Activated CD8-positive, alpha-beta T cell treated with anti-CD3 and anti-CD28 coated beads, Interleukin-2, amount 10 ng/mL, durations not matched to agents 7 days and 5 days (primary cell): ENCODE results near the gene POMT1. TPM values are rescaled to one million over a fixed set of nuclear protein-coding genes. Genes with fewer than 3 reads are reported as not detected.
"Not testable (repeated sequence)": the region's sequence is repeated elsewhere in the genome, so short reads cannot be mapped to it uniquely, and the experiment has no call there.

Experiments
- ATAC-seq: fragments of 150-1000 bp; cut with Tn5 transposase; one replicate; pipeline ENCODE4 v1.10.0; 2021; ENCODE audit warnings: moderate library complexity
- CTCF ChIA-PET: fragments of 350-600 bp; sonication (Branson Sonifier 250); formaldehyde crosslinking; loops from one replicate; lab custom pipeline; 2021; ENCODE audit warnings: antibody characterized with exemption; lab: Charles Lee
- POLR2A ChIA-PET: fragments of 350-600 bp; sonication (Branson Sonifier 250); formaldehyde crosslinking; loops from one replicate; lab custom pipeline; 2021; ENCODE audit warnings: antibody characterized with exemption; lab: Charles Lee
- DNase-seq: peaks from one replicate; pipeline ENCODE4 v3.0.0-alpha.2; 2020
- H3K27ac Mint-ChIP-seq: one replicate; pipeline ENCODE4 v1.8.0; 2021; ENCODE audit warnings: mild to moderate bottlenecking, mixed read lengths
- H3K27me3 Mint-ChIP-seq: one replicate; pipeline ENCODE4 v1.8.0; 2021; ENCODE audit warnings: low read depth, mixed read lengths
- H3K36me3 Mint-ChIP-seq: one replicate; pipeline ENCODE4 v1.8.0; 2021; ENCODE audit warnings: low read depth, mixed read lengths
- H3K4me1 Mint-ChIP-seq: one replicate; pipeline ENCODE4 v1.8.0; 2021; ENCODE audit warnings: low read depth, mixed read lengths
- H3K4me3 Mint-ChIP-seq: one replicate; pipeline ENCODE4 v1.8.0; 2021; ENCODE audit warnings: mild to moderate bottlenecking, mixed read lengths
- H3K9me3 Mint-ChIP-seq: one replicate; pipeline ENCODE4 v1.8.0; 2022; ENCODE audit warnings: mixed read lengths; ENCODE audit not compliant: insufficient read depth
- total RNA-seq, 2 experiments: library from RNA; stranded (reverse); gene quantifications; one replicate each; pipeline ENCODE4 v1.2.3, GENCODE V29; 2021

POMT1 gene, protein sequence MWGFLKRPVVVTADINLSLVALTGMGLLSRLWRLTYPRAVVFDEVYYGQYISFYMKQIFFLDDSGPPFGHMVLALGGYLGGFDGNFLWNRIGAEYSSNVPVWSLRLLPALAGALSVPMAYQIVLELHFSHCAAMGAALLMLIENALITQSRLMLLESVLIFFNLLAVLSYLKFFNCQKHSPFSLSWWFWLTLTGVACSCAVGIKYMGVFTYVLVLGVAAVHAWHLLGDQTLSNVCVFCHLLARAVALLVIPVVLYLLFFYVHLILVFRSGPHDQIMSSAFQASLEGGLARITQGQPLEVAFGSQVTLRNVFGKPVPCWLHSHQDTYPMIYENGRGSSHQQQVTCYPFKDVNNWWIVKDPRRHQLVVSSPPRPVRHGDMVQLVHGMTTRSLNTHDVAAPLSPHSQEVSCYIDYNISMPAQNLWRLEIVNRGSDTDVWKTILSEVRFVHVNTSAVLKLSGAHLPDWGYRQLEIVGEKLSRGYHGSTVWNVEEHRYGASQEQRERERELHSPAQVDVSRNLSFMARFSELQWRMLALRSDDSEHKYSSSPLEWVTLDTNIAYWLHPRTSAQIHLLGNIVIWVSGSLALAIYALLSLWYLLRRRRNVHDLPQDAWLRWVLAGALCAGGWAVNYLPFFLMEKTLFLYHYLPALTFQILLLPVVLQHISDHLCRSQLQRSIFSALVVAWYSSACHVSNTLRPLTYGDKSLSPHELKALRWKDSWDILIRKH
- 10 to 100 TPM; 34.4 to 39.2 TPM for total RNA-seq

DNA sequence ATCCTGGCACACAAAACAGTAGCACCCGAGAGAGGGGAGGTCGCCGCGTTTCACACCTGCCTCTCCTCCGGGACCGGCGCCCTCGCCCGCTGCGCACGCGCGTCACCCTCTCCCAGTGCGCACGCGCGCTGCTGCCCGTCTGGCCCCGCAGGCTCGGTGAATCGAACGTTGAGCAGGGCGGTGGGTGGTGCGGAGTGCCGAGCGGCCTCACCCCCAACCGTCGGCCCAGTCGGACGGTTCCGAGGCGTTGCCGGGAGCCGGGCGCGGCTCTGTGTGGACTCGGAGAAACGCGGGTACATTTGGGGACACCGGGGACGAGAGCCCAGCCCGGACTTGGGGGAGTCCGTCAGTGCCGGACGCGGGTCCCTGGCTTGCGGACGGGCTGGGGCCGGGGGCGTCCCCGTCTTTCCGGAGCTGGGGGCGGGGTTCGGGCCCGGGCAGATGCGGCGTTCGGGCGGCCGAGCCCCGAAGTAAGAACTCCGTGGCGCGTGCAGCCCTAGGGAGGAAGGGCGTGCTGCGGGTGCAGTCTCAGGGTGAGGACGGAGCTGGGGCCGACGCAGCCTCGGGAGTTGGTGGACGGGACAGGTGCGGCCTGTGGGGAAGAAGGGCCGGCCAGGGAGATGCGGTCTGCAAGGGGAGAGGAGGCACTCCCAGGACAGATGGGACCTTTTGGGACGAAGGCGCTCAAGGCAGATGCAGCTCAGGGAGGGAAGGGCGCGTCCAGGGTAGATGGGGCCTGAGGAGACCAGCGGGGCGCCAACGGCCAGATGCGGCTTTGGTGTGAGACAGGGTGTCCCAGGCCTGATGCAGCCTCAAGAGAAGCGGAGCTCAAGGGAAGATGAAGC, at the start of gene POMT1:
Gene POMT1 (plus strand): TSS at position 138 of the 845 bp plus-strand sequence. CDS start 1,301 bp downstream, outside the sequence.
- CTCF ChIA-PET: interaction anchor here (0.8 to 1.6 kb wide), 6 partner anchors 25 to 241 kb away, joined by 3 to 6 read pairs (median 3); no protein-coding TSS in a partner anchor
- Mint-ChIP-seq H3K27ac (peak within 1 kb of the TSS; percentile 83), H3K4me3 (peak within 1 kb of the TSS; percentile 94), H3K36me3 (peaks cover 51% of the 10 kb centered on the region), H3K27me3 (no peaks in the 10 kb centered on the region), H3K9me3 (no peaks in the 10 kb centered on the region), H3K4me1 (peaks cover 61% of the 10 kb centered on the region)
- DNase-seq (peak; percentile 89), ATAC-seq (peak; percentile 67)
- POLR2A ChIA-PET: interaction anchor here (0.7 to 1.3 kb wide), 4 partner anchors 36 to 240 kb away, joined by 3 to 4 read pairs (median 3); no protein-coding TSS in a partner anchor

DNA sequence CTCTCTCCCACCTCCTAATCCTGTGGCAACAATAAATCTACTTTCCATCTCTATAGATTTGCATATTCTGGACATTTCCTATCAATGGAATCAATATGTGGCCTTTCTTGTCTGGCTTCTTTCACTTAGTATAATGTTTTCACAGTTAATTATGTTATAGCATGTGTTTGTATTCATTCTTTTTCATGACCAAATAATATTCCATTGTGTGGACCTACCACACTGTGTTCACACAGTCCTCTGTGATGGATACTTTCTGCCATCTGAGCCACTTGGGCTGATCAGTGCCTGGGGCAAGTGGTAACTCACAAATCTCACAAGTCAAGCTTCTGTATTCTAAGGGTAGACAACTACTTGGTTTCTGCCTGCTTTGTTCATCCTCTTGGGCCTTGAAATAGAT, 48.7 kb upstream of the POMT1 start:
- POLR2A ChIA-PET: no interaction called here
- Mint-ChIP-seq H3K4me1 (peaks cover 14% of the 10 kb centered on the region), H3K27me3 (no peaks in the 10 kb centered on the region), H3K27ac (no peak overlapping the region), H3K36me3 (peaks cover 74% of the 10 kb centered on the region), H3K9me3 (no peaks in the 10 kb centered on the region), H3K4me3 (no peak overlapping the region)
- no peak for ATAC-seq
- CTCF ChIA-PET: interaction anchor here (0.9 to 1.4 kb wide), 2 partner anchors 118 to 286 kb away, joined by 3 to 6 read pairs; partner anchors contain the start of gene RAPGEF1
- no peak for DNase-seq

DNA sequence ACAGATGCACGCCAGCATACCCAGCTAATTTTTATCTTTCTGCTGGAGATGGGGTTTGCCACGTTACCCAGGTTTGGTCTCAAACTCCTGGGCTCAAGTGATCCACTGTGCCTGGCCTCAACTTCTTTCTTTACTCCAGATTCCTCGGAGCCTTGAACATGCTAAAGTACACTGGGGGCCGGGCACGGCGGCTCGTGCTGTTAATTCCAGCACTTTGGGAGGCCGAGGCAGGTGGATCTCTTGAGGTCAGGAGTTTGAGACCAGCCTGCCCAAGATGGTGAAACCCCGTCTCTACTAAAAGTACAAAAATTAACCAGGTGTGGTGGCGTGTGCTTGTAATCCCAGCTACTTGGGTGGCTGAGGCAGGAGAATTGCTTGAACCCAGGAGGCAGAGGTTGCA, 47.1 kb upstream of the POMT1 start:
- H3K9me3 Mint-ChIP-seq, H3K4me3 Mint-ChIP-seq, ATAC-seq, DNase-seq, H3K27ac Mint-ChIP-seq, H3K27me3 Mint-ChIP-seq, POLR2A ChIA-PET, CTCF ChIA-PET: not testable (repeated sequence)
- Mint-ChIP-seq H3K36me3 (peaks cover 71% of the 10 kb centered on the region), H3K4me1 (peaks cover 12% of the 10 kb centered on the region)

DNA sequence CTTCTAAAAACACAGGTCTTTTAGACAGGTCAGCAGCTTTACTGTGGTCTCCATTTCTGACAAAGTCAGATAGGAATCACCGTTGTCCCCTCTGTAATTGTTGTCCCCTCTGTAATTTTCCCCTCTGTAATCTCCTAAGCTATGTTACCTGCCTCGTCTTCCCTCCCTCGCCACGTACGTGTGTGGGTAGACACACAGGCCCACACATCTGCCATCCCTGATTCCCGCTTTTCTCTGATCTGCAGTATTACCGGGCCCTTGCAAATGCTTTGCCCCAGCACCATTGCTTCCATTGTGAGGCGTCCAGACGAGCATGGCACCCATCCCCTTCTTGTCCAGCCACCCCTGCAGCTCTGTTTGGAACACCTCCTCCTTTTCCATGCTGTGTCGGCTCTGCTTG, 45.0 kb upstream of the POMT1 start:
- CTCF ChIA-PET: interaction anchor here (1.8 to 2.6 kb wide), 2 partner anchors 51 to 108 kb away, joined by 6 to 9 read pairs; no protein-coding TSS in a partner anchor
- POLR2A ChIA-PET: interaction anchor here (1.0 to 1.5 kb wide), 2 partner anchors 20 to 39 kb away, joined by 3 to 4 read pairs; no protein-coding TSS in a partner anchor
- no peak overlapping the region for H3K4me3 Mint-ChIP-seq
- ATAC-seq (no peak), DNase-seq (no peak)
- H3K36me3 Mint-ChIP-seq: peaks cover 68% of the 10 kb centered on the region
- no peaks in the 10 kb centered on the region for H3K27me3 Mint-ChIP-seq
- H3K27ac Mint-ChIP-seq: peak overlapping the region; percentile 5
- H3K9me3 Mint-ChIP-seq: no peaks in the 10 kb centered on the region
- peaks cover 6% of the 10 kb centered on the region for H3K4me1 Mint-ChIP-seq

DNA sequence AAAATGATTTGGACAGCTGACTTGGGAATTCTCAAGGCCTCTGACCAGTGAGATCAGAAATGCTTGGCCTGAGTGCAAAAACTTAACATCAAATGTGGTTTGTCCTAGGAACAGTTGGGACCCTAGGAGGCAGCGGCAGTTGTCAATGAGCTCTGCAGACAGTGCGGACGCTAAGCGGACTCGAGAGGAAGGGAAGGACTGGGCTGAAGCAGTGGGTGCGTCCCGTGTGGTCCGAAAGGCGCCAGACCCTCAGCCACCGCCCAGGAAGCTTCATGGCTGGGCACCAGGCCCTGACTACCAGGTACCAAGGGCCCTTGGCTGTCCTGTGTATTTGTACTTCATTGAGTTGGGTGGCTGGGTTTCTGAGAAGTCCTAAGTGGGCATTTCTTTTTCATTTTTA, 43.7 kb upstream of the POMT1 start:
- Mint-ChIP-seq H3K9me3 (no peaks in the 10 kb centered on the region), H3K27me3 (no peaks in the 10 kb centered on the region), H3K4me3 (no peak overlapping the region), H3K36me3 (peaks cover 66% of the 10 kb centered on the region), H3K4me1 (peaks cover 3% of the 10 kb centered on the region), H3K27ac (peak overlapping the region; percentile 50)
- CTCF ChIA-PET: interaction anchor here (2.6 kb wide), 1 partner anchor 109 kb away, joined by 9 read pairs; no protein-coding TSS in a partner anchor
- no peak for DNase-seq
- ATAC-seq: no peak
- POLR2A ChIA-PET: no interaction called here

DNA sequence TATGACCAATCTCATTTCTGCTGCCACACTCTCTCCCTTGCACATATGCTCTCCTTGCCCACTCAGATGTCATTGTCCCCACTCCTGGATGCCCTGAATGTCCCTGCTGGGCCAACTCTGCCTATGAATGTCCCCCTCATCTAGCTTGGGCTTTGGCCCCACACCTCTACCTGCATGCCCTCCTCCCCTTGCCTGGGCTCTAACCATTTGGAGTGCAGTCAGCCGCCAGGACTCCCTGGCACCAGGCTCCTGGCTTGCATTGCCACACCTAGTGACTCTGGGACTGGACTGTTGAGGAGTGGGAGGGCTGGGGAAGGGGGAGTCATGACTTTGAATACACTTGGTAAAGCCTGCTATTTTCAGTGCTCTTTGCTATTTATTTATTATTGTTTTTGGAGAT, 41.6 kb upstream of the POMT1 start:
- Mint-ChIP-seq H3K4me1 (peaks cover 3% of the 10 kb centered on the region), H3K36me3 (peaks cover 71% of the 10 kb centered on the region), H3K9me3 (no peaks in the 10 kb centered on the region), H3K27me3 (no peaks in the 10 kb centered on the region), H3K27ac (no peak overlapping the region), H3K4me3 (no peak overlapping the region)
- ChIA-PET CTCF (no interaction called here), POLR2A (no interaction called here)
- ATAC-seq (no peak), DNase-seq (no peak)

DNA sequence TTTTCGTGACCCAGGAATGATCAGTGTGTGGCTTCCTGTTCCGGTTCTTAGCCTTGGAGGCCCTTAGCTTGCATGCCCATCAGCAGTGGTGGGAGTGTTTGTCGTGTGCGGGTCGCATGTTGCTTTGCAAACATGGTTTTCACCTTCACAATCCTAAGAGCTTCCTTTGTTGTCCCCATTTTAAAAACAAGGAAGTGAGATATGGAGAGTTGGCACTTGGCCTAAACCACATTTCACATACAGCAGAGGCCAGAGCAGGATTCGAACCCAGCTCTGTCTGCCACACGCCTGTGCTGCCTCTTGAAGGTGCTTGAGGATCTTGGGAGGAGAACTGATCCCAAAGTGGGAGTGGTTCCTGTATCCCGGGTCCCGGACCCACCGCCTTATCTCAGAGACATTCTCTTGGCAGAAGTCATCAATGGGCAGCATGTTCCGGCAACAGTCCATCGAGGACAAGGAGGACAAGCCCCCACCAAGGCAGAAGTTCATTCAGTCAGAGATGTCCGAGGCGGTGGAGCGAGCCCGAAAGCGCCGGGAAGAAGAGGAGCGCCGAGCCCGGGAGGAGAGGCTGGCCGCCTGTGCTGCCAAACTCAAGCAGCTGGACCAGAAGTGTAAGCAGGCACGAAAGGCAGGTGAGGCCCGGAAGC, 38.2 kb upstream of the POMT1 start:
- ATAC-seq (no peak), DNase-seq (no peak)
- no peak overlapping the region for H3K4me3 Mint-ChIP-seq
- H3K27me3 Mint-ChIP-seq: no peaks in the 10 kb centered on the region
- H3K4me1 Mint-ChIP-seq: peaks cover 3% of the 10 kb centered on the region
- peaks cover 69% of the 10 kb centered on the region for H3K36me3 Mint-ChIP-seq
- H3K9me3 Mint-ChIP-seq: no peaks in the 10 kb centered on the region
- POLR2A ChIA-PET: no interaction called here
- H3K27ac Mint-ChIP-seq: no peak overlapping the region
- CTCF ChIA-PET: interaction anchor here (1.2 to 1.5 kb wide), 2 partner anchors 13 to 52 kb away, joined by 3 to 4 read pairs; no protein-coding TSS in a partner anchor

DNA sequence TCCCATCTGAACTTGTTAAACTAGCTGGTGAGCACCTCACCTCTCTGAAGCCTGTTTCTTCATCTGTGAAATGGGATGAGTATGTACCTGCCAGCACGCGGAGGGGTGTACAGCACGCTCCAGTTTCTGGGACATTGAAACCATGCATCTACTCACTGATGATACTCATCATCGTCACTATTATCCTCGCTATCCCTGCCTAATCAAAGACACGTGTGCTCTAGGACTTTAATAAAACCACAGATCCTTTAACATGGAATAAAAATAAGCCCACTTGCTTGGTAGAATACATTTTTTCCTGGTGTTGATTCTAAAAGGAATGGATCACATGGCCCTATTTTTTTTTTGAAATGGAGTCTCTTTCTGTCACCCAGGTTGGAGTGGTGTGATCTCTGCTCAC, 37.3 kb upstream of the POMT1 start:
- ATAC-seq: no peak
- no peak overlapping the region for H3K4me3 Mint-ChIP-seq
- DNase-seq: no peak
- ChIA-PET CTCF (no interaction called here), POLR2A (interaction anchor here (0.6 kb wide), 1 partner anchor 918 kb away, joined by 5 read pairs; no protein-coding TSS in a partner anchor)
- H3K27me3 Mint-ChIP-seq: no peaks in the 10 kb centered on the region
- H3K27ac Mint-ChIP-seq: no peak overlapping the region
- H3K9me3 Mint-ChIP-seq: no peaks in the 10 kb centered on the region
- peaks cover 3% of the 10 kb centered on the region for H3K4me1 Mint-ChIP-seq
- peaks cover 69% of the 10 kb centered on the region for H3K36me3 Mint-ChIP-seq

DNA sequence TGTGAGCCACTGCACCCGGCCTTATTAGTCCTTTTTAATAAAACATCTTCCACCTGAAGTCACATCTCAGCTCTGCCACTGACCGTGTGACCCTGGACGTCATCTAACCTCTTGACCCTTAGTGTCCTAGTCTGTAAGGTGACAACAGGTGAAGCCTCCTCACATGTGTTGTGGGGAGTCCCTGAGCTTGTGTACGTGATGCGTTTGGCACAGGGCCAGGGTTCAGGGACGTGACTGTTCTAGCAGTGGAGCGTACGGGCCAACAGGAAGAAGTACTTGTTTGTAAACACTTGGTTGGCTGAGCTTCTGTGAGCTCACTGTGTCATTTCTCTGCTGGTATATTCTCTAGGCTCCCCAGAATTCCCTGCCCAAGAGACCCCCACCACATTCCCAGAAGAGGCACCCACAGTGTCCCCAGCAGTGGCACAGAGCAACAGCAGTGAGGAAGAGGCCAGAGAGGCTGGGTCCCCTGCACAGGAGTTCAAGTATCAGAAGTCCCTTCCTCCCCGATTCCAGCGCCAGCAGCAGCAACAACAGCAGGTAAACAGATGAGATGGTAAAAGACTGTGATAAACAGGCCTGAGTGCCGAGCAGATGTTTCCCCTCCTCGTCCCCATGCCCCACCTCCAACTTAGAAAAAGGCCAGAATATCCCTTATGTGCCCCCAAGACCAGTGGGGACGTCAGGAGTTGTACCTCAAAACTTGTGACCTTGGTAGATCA, 35.3 kb upstream of the POMT1 start:
- H3K36me3 Mint-ChIP-seq: peaks cover 67% of the 10 kb centered on the region
- H3K4me1 Mint-ChIP-seq: peaks cover 2% of the 10 kb centered on the region
- no peaks in the 10 kb centered on the region for H3K27me3 Mint-ChIP-seq
- no peak overlapping the region for H3K4me3 Mint-ChIP-seq
- ChIA-PET POLR2A (no interaction called here), CTCF (interaction anchor here (1.0 to 1.4 kb wide), 2 partner anchors 12 to 118 kb away, joined by 3 to 4 read pairs; no protein-coding TSS in a partner anchor)
- no peak overlapping the region for H3K27ac Mint-ChIP-seq
- DNase-seq (no peak), ATAC-seq (no peak)
- no peaks in the 10 kb centered on the region for H3K9me3 Mint-ChIP-seq

DNA sequence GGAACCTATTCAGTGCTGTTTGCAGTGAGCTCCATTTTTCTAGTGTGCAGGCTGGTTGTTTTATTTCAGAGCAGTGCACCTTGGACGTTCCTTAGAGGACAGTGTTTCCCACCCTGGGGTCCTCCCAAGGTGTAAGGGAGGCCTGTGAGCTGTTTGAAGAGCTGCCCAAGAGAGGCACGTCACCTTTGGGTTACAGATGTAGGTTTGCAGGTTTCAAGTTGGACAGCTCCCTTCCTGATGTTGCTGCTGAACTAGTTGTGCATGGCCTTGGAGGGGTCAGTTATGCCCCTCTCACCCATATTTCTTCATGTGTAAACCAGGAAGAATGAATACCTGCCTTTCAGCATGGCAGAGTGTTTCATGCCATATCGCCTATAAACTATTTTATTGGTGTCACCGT, 34.7 kb upstream of the POMT1 start:
- H3K9me3 Mint-ChIP-seq: no peaks in the 10 kb centered on the region
- ChIA-PET POLR2A (no interaction called here), CTCF (interaction anchor here (1.0 kb wide), 1 partner anchor 118 kb away, joined by 3 read pairs; no protein-coding TSS in a partner anchor)
- ATAC-seq (no peak), DNase-seq (no peak)
- H3K4me3 Mint-ChIP-seq: no peak overlapping the region
- peaks cover 69% of the 10 kb centered on the region for H3K36me3 Mint-ChIP-seq
- no peaks in the 10 kb centered on the region for H3K27me3 Mint-ChIP-seq
- H3K27ac Mint-ChIP-seq: no peak overlapping the region
- peaks cover 2% of the 10 kb centered on the region for H3K4me1 Mint-ChIP-seq
